Measurements from ENCODE around the gene AP4E1.
"Not testable (repeated sequence)": the region's sequence is repeated elsewhere in the genome, so short reads cannot be mapped to it uniquely, and the experiment has no call there.

GRCh38 chr15:50901390-50901789 is 7.1 kb upstream of the AP4E1 start:
- TF ChIP-seq CTCF (optimal IDR thresholded peaks at IDR 0.05 in 1 of 3, IDR thresholded peaks at IDR 0.05 in 1 of 3, conservative IDR thresholded peaks at IDR 0.05 in 1 of 3; ENCODE audit: extremely low read depth in 1 of 3, insufficient read depth in 2 of 3, low read length in 3 of 3); EZH2 (IDR thresholded peaks at IDR 0.05; ENCODE audit: low read length): not testable (repeated sequence)

Measured in keratinocyte (primary cell).